Spleen (tissue), 11 donors: ENCODE measurements around the gene RSPH1. TPM values are rescaled to one million over a fixed set of nuclear protein-coding genes. Genes with fewer than 3 reads are reported as not detected.

Source experiments
- DNase-seq: peaks from one replicate; pipeline ENCODE4 v3.0.0-alpha.2; 2020
- H3K27ac ChIP-seq, 8 donors: fragments of 200-600 bp; sonication (generic) in 7 of 8; 1 replicate in 4 of 8; 2 replicates in 4 of 8; pipeline versions ENCODE4 v1.5.0 to v1.8.0; 2016 to 2021; ENCODE audit warnings: inconsistent platforms in 4 of 8, mild to moderate bottlenecking in 4 of 8, moderate library complexity in 1 of 8
- H3K27me3 ChIP-seq, 7 donors: fragments of 200-600 bp; sonication (generic) in 6 of 7; replicated peaks in 1 of 7; 1 replicate in 4 of 7; 2 replicates in 3 of 7; pipeline versions ENCODE4 v1.5.0 to v1.8.0; 2016 to 2021; ENCODE audit warnings: inconsistent platforms in 3 of 7, mild to moderate bottlenecking in 1 of 7
- H3K36me3 ChIP-seq, 6 donors: fragments of 200-600 bp; sonication (generic) in 5 of 6; 1 replicate in 4 of 6; 2 replicates in 2 of 6; pipeline versions ENCODE4 v1.5.0 to v1.8.0; 2016 to 2021; ENCODE audit warnings: inconsistent platforms in 2 of 6
- H3K4me1 ChIP-seq, 6 donors: fragments of 200-600 bp; sonication (generic) in 5 of 6; 1 replicate in 3 of 6; 2 replicates in 3 of 6; pipeline versions ENCODE4 v1.5.0 to v1.8.0; 2016 to 2021; ENCODE audit warnings: inconsistent platforms in 3 of 6
- H3K4me3 ChIP-seq, 8 donors: fragments of 200-600 bp; sonication (generic) in 7 of 8; 1 replicate in 4 of 8; 2 replicates in 4 of 8; pipeline versions ENCODE4 v1.5.0 to v1.8.0; 2016 to 2021; ENCODE audit warnings: inconsistent platforms in 4 of 8, mild to moderate bottlenecking in 4 of 8, moderate library complexity in 2 of 8
- H3K9me3 ChIP-seq, 8 donors: fragments of 200-600 bp; sonication (generic) in 7 of 8; 1 replicate in 4 of 8; 2 replicates in 4 of 8; pipeline versions ENCODE4 v1.5.0 to v1.8.0; 2016 to 2021; ENCODE audit warnings: inconsistent platforms in 4 of 8
- CTCF ChIP-seq, 11 experiments: fragments of 200-600 bp in 7 of 11; fragments of 450-650 bp in 4 of 11; sonication (generic) in 4 of 11; IDR thresholded peaks in 8 of 11; conservative IDR thresholded peaks in 3 of 11; 1 replicate in 7 of 11; 2 replicates in 4 of 11; pipeline versions ENCODE4 v1.4.0 to v1.8.0; 2016 to 2021; ENCODE audit warnings: antibody characterized with exemption in 11 of 11, inconsistent platforms in 4 of 11, mild to moderate bottlenecking in 1 of 11
- POLR2A ChIP-seq, 3 donors: fragments of 450-650 bp; IDR thresholded peaks; one replicate each; pipeline ENCODE4 v1.5.1; 2017; ENCODE audit warnings: antibody characterized with exemption in 3 of 3, mild to moderate bottlenecking in 1 of 3
- POLR2AphosphoS5 ChIP-seq, 3 donors: sonication (generic); formaldehyde crosslinking; IDR thresholded peaks; one replicate each; pipeline ENCODE4 v1.5.1; 2017; ENCODE audit warnings: antibody characterized with exemption in 3 of 3
- WGBS, 5 donors: extraction: QIAGEN DNeasy Blood & Tissue Kit in 3 of 5; methylation state at CpG; one replicate each; pipeline versions ENCODE4 v1.1.5 to v1.1.7; 2013 to 2018; 5-methylcytosine and 5-hydroxymethylcytosine counted together
- intact Hi-C: fragments of 100-400 bp; cut with DNase I; formaldehyde crosslinking; loops from one replicate; pipeline ENCODE4 v1.15.0; 2023; ENCODE audit warnings: low total_unique reads
- polyA plus RNA-seq, 3 donors: library from polyadenylated mRNA; stranded (reverse); fragments of 200-250 nt; gene quantifications; one replicate each; pipeline ENCODE4 v1.2.1, GENCODE V29; 2013
- total RNA-seq, 7 donors: library from RNA; depleted of rRNA in 3 of 7; stranded (reverse); fragments of >200 nt in 3 of 7; fragmentation: NEBNext Ultra II Directional in 4 of 7; extraction: Animal tissue kit (Norgen Biotek cat#: 25700) in 4 of 7; gene quantifications; one replicate each; pipeline versions ENCODE4 v1.1.0 to v1.2.1, GENCODE V29; 2016 to 2021
- donor health status: healthy with polysubstance abuse.
- donor health status: DM: no; HTN: no; CAD: no; lungs with moderate emphysema.
- donor health status: DM: no; HTN: no; CAD: no.
- donor health status: Bipolar disorder and iron deficiency.
- donor health status: healthy.
- donor health status: DM: no; HTN: no; CAD: no.
- donor health status: DM: yes; HTN: yes; CAD: no.

Gene RSPH1
- total and polyA plus RNA-seq, 10 donors = 0.10 to 0.35 (median 0.26) TPM; not detected in 5

- H3K4me3 ChIP-seq = no peak overlapping the region
- DNase-seq = no peak
- H3K9me3 ChIP-seq = no peaks in the 10 kb centered on the region
- no peak overlapping the region for H3K27ac ChIP-seq
- no peaks in the 10 kb centered on the region for H3K4me1 ChIP-seq
- TF ChIP-seq POLR2A (IDR thresholded peaks at IDR 0.05) (no peak), POLR2AphosphoS5 (IDR thresholded peaks at IDR 0.05) (no peak), CTCF (IDR thresholded peaks at IDR 0.05 in 8 of 11, conservative IDR thresholded peaks at IDR 0.05 in 3 of 11) (no peak)
- intact Hi-C loops = no loop called here
- peaks cover 0 to 29% (median 0%) of the 10 kb centered on the region in 7 donors for H3K27me3 ChIP-seq
- WGBS, 5 donors = 11 to 25% (median 19%) methylated on average over 5 of the region's 5 CpGs
- no peaks in the 10 kb centered on the region for H3K36me3 ChIP-seq
Measured at GRCh38 chr21:42486531-42486930, 9.5 kb downstream of the RSPH1 start.

- no peak for DNase-seq
- 67 to 79% (median 72%) methylated on average over 6 of the region's 6 CpGs for WGBS, 5 donors
- peaks cover 0 to 29% (median 0%) of the 10 kb centered on the region in 7 donors for H3K27me3 ChIP-seq
- no peaks in the 10 kb centered on the region for H3K9me3 ChIP-seq
- intact Hi-C loops = no loop called here
- H3K4me3 ChIP-seq = no peak overlapping the region
- TF ChIP-seq POLR2AphosphoS5 (IDR thresholded peaks at IDR 0.05) (no peak), POLR2A (IDR thresholded peaks at IDR 0.05) (no peak), CTCF (IDR thresholded peaks at IDR 0.05 in 8 of 11, conservative IDR thresholded peaks at IDR 0.05 in 3 of 11) (no peak)
- H3K27ac ChIP-seq = no peak overlapping the region
- no peaks in the 10 kb centered on the region for H3K4me1 ChIP-seq
- H3K36me3 ChIP-seq = no peaks in the 10 kb centered on the region
Measured at GRCh38 chr21:42486072-42486471, 10.0 kb downstream of the RSPH1 start.

GRCh38 chr21:42484966-42485365 is 11.1 kb downstream of the RSPH1 start:
- Histone ChIP-seq H3K4me3 (no peak overlapping the region), H3K9me3 (no peaks in the 10 kb centered on the region), H3K36me3 (no peaks in the 10 kb centered on the region), H3K4me1 (no peaks in the 10 kb centered on the region), H3K27me3 (peaks cover 0 to 29% (median 0%) of the 10 kb centered on the region in 7 donors), H3K27ac (no peak overlapping the region)
- WGBS, 5 donors = 73 to 93% (median 86%) methylated on average over 7 of the region's 7 CpGs
- DNase-seq = no peak
- TF ChIP-seq CTCF (IDR thresholded peaks at IDR 0.05 in 8 of 11, conservative IDR thresholded peaks at IDR 0.05 in 3 of 11) = no peak
- no peak for TF ChIP-seq POLR2AphosphoS5 (IDR thresholded peaks at IDR 0.05)
- no peak for TF ChIP-seq POLR2A (IDR thresholded peaks at IDR 0.05)
- intact Hi-C loops = no loop called here

GRCh38 chr21:42481169-42481568 is 14.9 kb downstream of the RSPH1 start:
- H3K36me3 ChIP-seq = no peaks in the 10 kb centered on the region
- peaks cover 0 to 10% (median 0%) of the 10 kb centered on the region in 7 donors for H3K27me3 ChIP-seq
- WGBS, 5 donors = 91 to 97% (median 93%) methylated on average over 4 of the region's 4 CpGs
- H3K9me3 ChIP-seq = no peaks in the 10 kb centered on the region
- H3K4me3 ChIP-seq = no peak overlapping the region
- TF ChIP-seq CTCF (IDR thresholded peaks at IDR 0.05 in 8 of 11, conservative IDR thresholded peaks at IDR 0.05 in 3 of 11) (no peak), POLR2A (IDR thresholded peaks at IDR 0.05) (no peak), POLR2AphosphoS5 (IDR thresholded peaks at IDR 0.05) (no peak)
- no peak for DNase-seq
- H3K4me1 ChIP-seq = no peaks in the 10 kb centered on the region
- no peak overlapping the region for H3K27ac ChIP-seq
- intact Hi-C loops = no loop called here
